DOHH2 (cell line): ENCODE data around the gene HK1.

ENCODE experiments used
- H3F3A ChIP-seq: fragments of 200-600 bp; sonication (generic), shearing (Covaris generic); 2 replicates; pipeline ENCODE4 v1.6.0; 2016; ENCODE audit warnings: antibody characterized with exemption, mild to moderate bottlenecking; ENCODE audit not compliant: control insufficient read depth, insufficient read depth
- H3K27ac ChIP-seq: fragments of 200-600 bp; sonication (generic); 2 replicates; pipeline ENCODE4 v1.5.1; 2014; ENCODE audit warnings: low read depth, mild to moderate bottlenecking, low read length, moderate library complexity
- H3K27me3 ChIP-seq: fragments of 200-600 bp; sonication (generic); 2 replicates; pipeline ENCODE4 v1.6.1; 2014; ENCODE audit warnings: mild to moderate bottlenecking, low read length, mixed read lengths; ENCODE audit not compliant: control insufficient read depth
- H3K36me3 ChIP-seq: fragments of 200-600 bp; sonication (generic); 2 replicates; pipeline ENCODE4 v1.6.1; 2014; ENCODE audit warnings: mild to moderate bottlenecking, low read length, moderate library complexity, mixed read lengths; ENCODE audit not compliant: control insufficient read depth
- H3K4me1 ChIP-seq: fragments of 200-600 bp; sonication (generic); 2 replicates; pipeline ENCODE4 v1.6.1; 2014; ENCODE audit warnings: mild to moderate bottlenecking, low read length, mixed read lengths; ENCODE audit not compliant: control insufficient read depth
- H3K4me2 ChIP-seq: fragments of 200-600 bp; sonication (generic); 2 replicates; pipeline ENCODE4 v1.6.0; 2014; ENCODE audit warnings: mild to moderate bottlenecking, low read length, moderate library complexity
- H3K4me3 ChIP-seq: fragments of 200-600 bp; sonication (generic); 2 replicates; pipeline ENCODE4 v1.5.1; 2014; ENCODE audit warnings: mild to moderate bottlenecking, low read length, mixed read lengths
- H3K79me2 ChIP-seq: fragments of 200-600 bp; sonication (generic); 2 replicates; pipeline ENCODE4 v1.6.1; 2014; ENCODE audit warnings: mild to moderate bottlenecking, low read length, mixed read lengths; ENCODE audit not compliant: control insufficient read depth
- H3K9me2 ChIP-seq: fragments of 200-600 bp; sonication (generic); replicated peaks from 2 replicates; pipeline ENCODE4 v1.6.1; 2014; ENCODE audit warnings: mild to moderate bottlenecking, low read length, mixed read lengths; ENCODE audit not compliant: control insufficient read depth
- H3K9me3 ChIP-seq: fragments of 200-600 bp; sonication (generic); 2 replicates; pipeline ENCODE4 v1.6.1; 2014; ENCODE audit warnings: antibody characterized with exemption, low read length, mixed read lengths; ENCODE audit not compliant: control insufficient read depth, insufficient read depth
- H4K20me1 ChIP-seq: fragments of 200-600 bp; sonication (generic); 2 replicates; pipeline ENCODE4 v1.6.0; 2014; ENCODE audit warnings: low read depth, mild to moderate bottlenecking, antibody characterized with exemption, low read length, moderate library complexity; ENCODE audit not compliant: control insufficient read depth, insufficient read depth
- CTCF ChIP-seq: fragments of 200-600 bp; sonication (generic); IDR thresholded peaks from one replicate; pipeline ENCODE4 v1.5.1; 2014; ENCODE audit warnings: antibody characterized with exemption, mild to moderate bottlenecking, low read depth, low read length; ENCODE audit not compliant: poor library complexity, severe bottlenecking
- EZH2phosphoT487 ChIP-seq: fragments of 200-600 bp; sonication (generic); IDR thresholded peaks from 2 replicates; pipeline ENCODE4 v1.6.1; 2017; ENCODE audit warnings: borderline replicate concordance, mild to moderate bottlenecking, antibody characterized with exemption, low read length, moderate library complexity, mixed read lengths

HK1 gene

GRCh38 chr10:69268761-69269416 is 9.4 kb upstream of the HK1 start:
- no peak overlapping the region for H3K4me2 ChIP-seq
- H3K9me2 ChIP-seq: no peaks in the 10 kb centered on the region
- H3K36me3 ChIP-seq: no peaks in the 10 kb centered on the region
- H3K4me3 ChIP-seq: no peak overlapping the region
- no peaks in the 10 kb centered on the region for H3K79me2 ChIP-seq
- no peaks in the 10 kb centered on the region for H3K9me3 ChIP-seq
- no peaks in the 10 kb centered on the region for H3F3A ChIP-seq
- H3K4me1 ChIP-seq: no peaks in the 10 kb centered on the region
- no peak overlapping the region for H3K27ac ChIP-seq
- peaks cover 13% of the 10 kb centered on the region; the same call in 1 of the 2 replicates for H3K27me3 ChIP-seq
- TF ChIP-seq EZH2phosphoT487 (no peak), CTCF (no peak)
- no peaks in the 10 kb centered on the region for H4K20me1 ChIP-seq

GRCh38 chr10:69269761-69270160 is 8.5 kb upstream of the HK1 start:
- H3F3A ChIP-seq: no peaks in the 10 kb centered on the region
- H3K27me3 ChIP-seq: peaks cover 13% of the 10 kb centered on the region; the same call in 1 of the 2 replicates
- no peaks in the 10 kb centered on the region for H3K9me2 ChIP-seq
- TF ChIP-seq EZH2phosphoT487: no peak
- no peak overlapping the region for H3K27ac ChIP-seq
- H3K4me2 ChIP-seq: no peak overlapping the region
- no peaks in the 10 kb centered on the region for H3K79me2 ChIP-seq
- H3K36me3 ChIP-seq: no peaks in the 10 kb centered on the region
- no peaks in the 10 kb centered on the region for H3K9me3 ChIP-seq
- H3K4me3 ChIP-seq: no peak overlapping the region
- no peaks in the 10 kb centered on the region for H3K4me1 ChIP-seq
- H4K20me1 ChIP-seq: no peaks in the 10 kb centered on the region

- Histone ChIP-seq H3K27ac (no peak overlapping the region), H3K4me2 (no peak overlapping the region), H3K4me1 (no peaks in the 10 kb centered on the region), H3K79me2 (no peaks in the 10 kb centered on the region), H3K9me2 (no peaks in the 10 kb centered on the region), H3F3A (no peaks in the 10 kb centered on the region), H3K4me3 (no peak overlapping the region), H3K27me3 (peaks cover 13% of the 10 kb centered on the region; the same call in 1 of the 2 replicates), H3K36me3 (no peaks in the 10 kb centered on the region), H4K20me1 (no peaks in the 10 kb centered on the region), H3K9me3 (no peaks in the 10 kb centered on the region)
- TF ChIP-seq CTCF (no peak), EZH2phosphoT487 (no peak)
These were observed 7.3 kb upstream of the HK1 start for GRCh38 chr10:69270990-69271389.

DNA sequence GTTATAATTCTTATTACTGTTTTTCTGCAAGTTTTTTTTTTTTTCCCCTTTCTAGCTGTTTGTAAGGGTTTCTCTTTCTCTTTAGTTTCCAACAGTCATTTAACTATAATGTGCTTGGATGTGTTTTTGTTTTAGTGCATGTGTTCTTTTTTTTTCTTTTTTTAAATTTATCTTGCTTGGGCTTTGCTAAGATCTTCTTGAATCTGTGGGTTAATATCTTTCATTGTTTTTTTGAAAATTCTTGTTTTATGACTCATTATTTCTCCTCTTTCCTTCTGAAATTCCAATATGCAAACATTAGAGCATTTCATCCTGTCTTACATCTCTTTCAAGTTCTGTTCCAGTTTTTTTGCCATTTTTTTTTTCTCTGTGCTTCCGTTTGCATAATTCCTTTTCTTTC is 5.7 kb upstream of the HK1 start:
- no peaks in the 10 kb centered on the region for H3F3A ChIP-seq
- no peaks in the 10 kb centered on the region for H3K9me2 ChIP-seq
- no peak for TF ChIP-seq CTCF
- no peak overlapping the region for H3K4me3 ChIP-seq
- no peaks in the 10 kb centered on the region for H3K79me2 ChIP-seq
- no peak overlapping the region for H3K27ac ChIP-seq
- no peaks in the 10 kb centered on the region for H3K4me1 ChIP-seq
- no peaks in the 10 kb centered on the region for H3K36me3 ChIP-seq
- H3K27me3 ChIP-seq: peaks cover 6% of the 10 kb centered on the region; the same call in 1 of the 2 replicates
- H3K4me2 ChIP-seq: no peak overlapping the region
- no peaks in the 10 kb centered on the region for H4K20me1 ChIP-seq
- H3K9me3 ChIP-seq: no peaks in the 10 kb centered on the region
